ENCODE measurements around the gene CLECL1.

Gene CLECL1

GRCh38 chr12:9732921-9733461 lies at the start of gene CLECL1:
TSS of gene CLECL1 (minus strand) at chr12:9733097.
- peak; percentile 18 for DNase-seq

- DNase-seq, result no peak
Measured at GRCh38 chr12:9781360-9781759, 48.5 kb upstream of the CLECL1 start.

DNA sequence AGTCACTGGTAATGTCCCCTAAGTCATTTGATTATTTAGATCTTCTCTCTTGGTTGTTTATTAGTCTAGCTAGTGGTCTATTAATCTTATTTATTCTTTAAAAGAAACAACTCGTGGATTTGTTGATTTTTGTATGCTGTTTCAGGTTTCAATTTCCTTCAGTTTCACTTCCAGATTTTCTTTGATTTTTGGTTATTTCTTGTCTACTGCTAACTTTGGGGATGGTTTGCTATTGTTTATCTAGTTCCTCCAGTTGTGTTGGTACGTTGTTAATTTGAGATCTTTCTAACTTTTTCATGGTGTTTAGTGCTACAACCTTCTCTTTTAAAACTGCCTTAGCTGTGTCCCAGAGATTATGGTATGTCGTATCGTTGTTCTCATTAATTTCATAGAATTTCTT lies 46.3 kb upstream of the CLECL1 start:
- DNase-seq, result no peak

DNA sequence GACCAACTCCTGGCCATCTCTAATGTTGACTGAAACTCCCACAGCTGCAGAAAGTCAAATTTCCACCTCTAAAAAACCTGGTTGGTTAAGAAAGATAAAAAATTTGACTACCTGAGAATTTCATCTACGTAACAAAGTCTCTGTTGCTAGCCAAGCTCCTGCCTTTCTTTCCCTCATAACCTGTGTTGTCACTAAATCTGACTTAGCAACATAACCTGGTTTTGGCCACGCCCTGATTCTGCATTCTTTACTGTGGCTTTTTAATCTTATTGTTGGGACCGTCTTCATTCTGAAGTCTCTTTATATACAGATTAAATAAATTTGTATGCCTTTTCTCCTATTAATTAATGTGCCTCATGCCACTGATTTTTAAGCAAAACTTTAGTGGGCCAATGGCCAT lies 43.9 kb upstream of the CLECL1 start:
- DNase-seq, result no peak

GRCh38 chr12:9773216-9773877 lies 40.5 kb upstream of the CLECL1 start:
- no peak for DNase-seq

DNA sequence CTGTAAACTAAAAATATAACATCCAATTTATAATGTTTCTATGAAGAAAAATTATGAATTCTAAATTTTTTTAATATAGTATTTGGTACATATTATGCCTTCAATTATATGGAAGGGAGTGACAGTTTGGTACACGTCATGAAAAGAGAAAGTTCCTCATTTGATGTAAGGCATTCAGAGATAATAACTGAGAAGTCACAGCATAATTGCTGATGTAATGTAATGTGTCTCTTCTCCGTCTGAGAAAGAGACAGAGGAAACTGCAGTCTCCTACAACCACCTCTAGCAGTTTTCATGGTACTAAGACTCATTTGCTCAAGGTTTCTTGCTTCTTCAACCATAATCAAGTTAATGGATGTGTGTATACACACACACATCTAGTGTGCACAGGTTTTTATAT lies 30.1 kb upstream of the CLECL1 start:
- DNase-seq, result no peak

DNA sequence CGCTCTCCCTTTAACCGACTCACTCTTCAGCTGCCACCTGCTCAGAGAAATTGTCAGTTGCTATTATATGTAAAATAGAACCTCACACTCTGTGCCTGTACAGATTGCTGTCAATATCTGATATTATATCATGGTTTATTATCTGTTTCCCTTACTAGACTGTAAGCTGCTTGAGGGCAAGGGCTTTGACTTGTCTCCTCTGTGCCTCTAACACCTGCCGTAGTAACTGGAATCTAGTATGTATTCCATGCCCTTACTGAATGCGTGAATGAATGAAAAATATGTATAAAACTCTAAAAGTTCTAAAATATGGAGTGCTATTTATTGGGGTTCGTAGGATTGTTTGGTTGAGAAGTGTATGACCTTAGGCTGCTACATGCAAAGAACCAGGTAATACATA lies 29.5 kb upstream of the CLECL1 start:
- no peak for DNase-seq

GRCh38 chr12:9761419-9761781 lies 28.5 kb upstream of the CLECL1 start:
- no peak for DNase-seq

- no peak for DNase-seq
Measured at GRCh38 chr12:9760699-9761418, 28.0 kb upstream of the CLECL1 start, which contains the start of gene CD69. TSS of gene CD69 (minus strand) at chr12:9760901. CDS start at chr12:9760820, 81 bp downstream.

DNA sequence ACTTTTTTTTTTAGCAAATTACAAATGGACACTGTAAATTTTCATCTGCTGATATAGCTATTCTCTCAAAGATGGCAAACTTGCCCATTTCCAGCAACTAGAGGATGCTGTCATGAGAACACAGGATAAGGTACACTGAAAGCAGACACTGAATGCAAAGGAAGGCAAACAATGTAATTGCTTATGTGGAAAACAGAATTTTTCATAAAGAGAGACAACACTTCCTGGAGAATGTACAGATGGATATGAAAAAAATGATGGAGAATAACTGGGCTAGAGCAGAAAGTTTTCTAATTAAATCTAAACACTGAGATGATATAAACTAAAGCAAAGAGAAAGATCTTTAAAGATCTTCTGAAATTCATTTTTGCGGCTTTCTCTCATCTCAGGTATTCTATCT lies 27.2 kb upstream of the CLECL1 start:
- DNase-seq, result no peak

- DNase-seq, result no peak
Measured at GRCh38 chr12:9759694-9760093, 26.8 kb upstream of the CLECL1 start.

DNA sequence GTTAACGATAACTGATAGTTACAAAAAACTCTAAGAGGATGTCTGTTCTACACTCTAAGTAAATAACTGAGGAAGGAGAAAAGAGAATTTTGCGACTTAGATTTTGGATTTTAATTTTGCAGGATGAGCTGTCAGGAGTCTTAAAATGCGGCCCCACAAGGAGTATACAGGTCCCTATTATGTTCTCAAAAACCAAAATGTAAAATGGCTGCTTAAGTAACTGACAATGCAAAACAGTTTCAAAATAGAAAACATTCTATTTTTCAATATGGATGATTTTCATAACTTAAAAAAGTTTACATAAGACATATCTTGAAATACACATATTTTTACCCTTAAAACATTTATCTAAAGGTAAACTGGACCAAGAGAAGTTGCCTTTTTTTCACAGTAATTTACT lies 25.2 kb upstream of the CLECL1 start:
- no peak for DNase-seq

DNA sequence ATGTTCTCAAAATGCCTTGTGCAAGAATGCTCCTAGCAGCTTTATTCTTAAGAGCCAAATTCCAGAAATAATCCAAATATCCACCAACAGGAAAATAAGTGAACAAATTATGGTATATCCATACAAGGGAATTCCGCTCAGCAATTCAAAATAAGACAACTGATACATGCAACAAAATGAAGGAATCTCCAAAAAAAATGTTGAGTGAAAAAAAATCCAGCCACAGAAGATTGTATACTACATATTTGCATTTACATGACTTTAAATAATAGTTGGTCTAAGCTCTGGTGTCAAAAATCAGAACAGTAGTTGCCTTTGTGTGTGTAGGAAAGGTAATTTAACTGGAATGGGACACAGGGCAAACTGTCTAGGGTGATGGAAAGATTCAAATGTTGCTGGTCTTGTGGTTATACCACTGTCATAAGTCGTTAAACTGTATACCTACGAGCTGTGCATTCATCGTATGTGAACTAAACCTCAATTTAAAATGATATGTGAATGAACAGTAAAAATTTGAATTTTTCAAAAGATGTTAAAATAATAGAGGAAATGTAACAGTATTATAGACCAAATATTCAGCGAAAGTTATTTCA lies 24.6 kb upstream of the CLECL1 start:
- DNase-seq, result no peak

DNA sequence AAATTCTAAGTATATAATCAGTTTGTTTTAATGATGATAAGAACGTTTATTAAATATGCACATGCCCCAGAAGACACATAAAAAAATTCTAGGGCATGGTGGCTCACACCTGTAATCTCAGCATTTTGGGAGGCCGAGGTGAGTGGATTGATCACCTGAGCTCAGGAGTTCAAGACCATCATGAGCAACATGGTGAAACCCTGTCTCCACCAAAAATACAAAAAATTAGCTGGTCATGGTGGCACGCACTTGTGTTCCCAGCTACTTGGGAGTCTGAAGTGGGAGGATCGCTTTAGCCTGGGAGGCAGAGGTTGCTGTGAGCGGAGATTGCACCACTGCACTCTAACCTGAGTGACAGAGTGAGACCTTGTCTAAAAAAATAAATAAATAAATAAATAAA lies 23.8 kb upstream of the CLECL1 start:
- DNase-seq, result no peak

- no peak for DNase-seq
Measured at GRCh38 chr12:9756170-9756569, 23.3 kb upstream of the CLECL1 start.

- DNase-seq, result no peak
Measured at GRCh38 chr12:9755567-9755966, 22.7 kb upstream of the CLECL1 start.

GRCh38 chr12:9755035-9755434 lies 22.1 kb upstream of the CLECL1 start:
- no peak for DNase-seq

- no peak for DNase-seq
Measured at GRCh38 chr12:9754099-9754927, 21.4 kb upstream of the CLECL1 start.

- DNase-seq, result no peak
Measured at GRCh38 chr12:9753498-9753897, 20.6 kb upstream of the CLECL1 start.

DNA sequence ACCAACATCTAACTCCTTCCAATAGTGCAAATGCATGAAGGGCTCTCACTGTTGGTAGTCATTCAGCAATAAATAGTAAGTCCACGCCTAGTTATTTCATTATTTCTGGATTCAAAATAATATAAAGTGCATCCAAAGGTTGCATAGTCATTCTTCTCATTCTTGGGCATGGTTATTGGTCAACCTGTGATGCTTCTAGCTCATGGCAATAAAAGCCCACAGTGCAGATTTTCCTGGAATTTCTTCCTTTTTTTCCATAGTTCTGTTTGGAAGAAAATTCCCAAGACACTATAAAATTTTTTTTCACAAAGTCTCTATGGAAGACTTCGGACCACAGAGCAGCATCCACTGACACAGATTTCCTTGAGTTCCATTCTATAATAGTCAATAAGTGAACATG lies 20.2 kb upstream of the CLECL1 start:
- no peak for DNase-seq

DNA sequence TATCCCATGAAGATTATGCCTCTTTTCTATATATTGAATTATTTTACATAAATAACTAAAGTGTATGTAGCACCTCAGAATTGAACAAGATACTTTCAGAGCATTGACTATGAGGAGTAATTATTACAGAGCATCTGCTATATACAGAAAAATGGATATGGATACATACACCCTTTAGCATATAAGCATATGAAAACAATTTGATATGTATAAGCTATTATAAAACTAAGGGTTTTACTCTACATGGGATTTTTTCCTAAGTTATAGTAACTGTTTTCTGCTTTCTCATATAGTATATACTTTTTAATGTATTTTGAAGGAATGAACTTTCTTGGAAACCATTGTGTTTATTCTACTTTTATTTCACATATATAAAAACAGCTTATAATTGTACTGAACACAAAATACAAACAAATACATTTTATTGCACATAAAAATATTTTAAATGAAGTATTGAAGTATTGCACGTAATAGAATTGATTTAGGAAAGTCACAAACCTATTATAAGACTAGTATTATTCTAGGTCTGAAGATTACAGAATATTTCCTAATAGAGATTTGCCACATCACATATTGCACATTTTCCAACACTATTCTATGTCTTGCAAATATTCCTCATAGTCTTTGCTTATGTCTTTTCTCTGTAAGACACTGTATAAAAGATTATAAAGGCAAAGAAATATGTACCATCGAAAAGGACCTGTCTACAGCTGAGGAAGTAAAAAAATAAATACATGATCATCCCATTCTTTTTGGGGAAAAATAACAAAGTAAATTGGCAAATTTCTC lies 19.4 kb upstream of the CLECL1 start:
- DNase-seq, result no peak

Measured in RPMI8226 (cell line).